ENCODE measurements around the gene PLIN3.
"Not testable (repeated sequence)": the region's sequence is repeated elsewhere in the genome, so short reads cannot be mapped to it uniquely, and the experiment has no call there.

Gene PLIN3

GRCh38 chr19:4844348-4845179 is 22.9 kb downstream of the PLIN3 start:
- DNase-seq = no peak

GRCh38 chr19:4843647-4843965 is 23.9 kb downstream of the PLIN3 start:
- no peak for DNase-seq

- no peak for DNase-seq
Observed at GRCh38 chr19:4839192-4839591, 28.3 kb downstream of the PLIN3 start.

- DNase-seq = no peak
Observed at GRCh38 chr19:4832776-4833175, 34.7 kb downstream of the PLIN3 start.

GRCh38 chr19:4831979-4832340 is 35.5 kb downstream of the PLIN3 start:
- not testable (repeated sequence) for DNase-seq

- peak; percentile 89 for DNase-seq
Observed at GRCh38 chr19:4831304-4831978, 36.0 kb downstream of the PLIN3 start, which contains the start of gene TICAM1. Gene TICAM1, minus strand, starts transcription at chr19:4831712. Its CDS starts 13,335 bp downstream, at chr19:4818377.

GRCh38 chr19:4830768-4831265 is 36.6 kb downstream of the PLIN3 start:
- no peak for DNase-seq

- DNase-seq = no peak
Observed at GRCh38 chr19:4830332-4830731, 37.1 kb downstream of the PLIN3 start.

- DNase-seq = no peak
Observed at GRCh38 chr19:4829001-4829712, 38.3 kb downstream of the PLIN3 start.

GRCh38 chr19:4823577-4823976 is 43.9 kb downstream of the PLIN3 start:
- no peak for DNase-seq

GRCh38 chr19:4822354-4822753 is 45.1 kb downstream of the PLIN3 start:
- not testable (repeated sequence) for DNase-seq

GRCh38 chr19:4821265-4821664 is 46.2 kb downstream of the PLIN3 start:
- no peak for DNase-seq

- no peak for DNase-seq
Observed at GRCh38 chr19:4817467-4818277, 49.8 kb downstream of the PLIN3 start.

GRCh38 chr19:4816950-4817278 is 50.6 kb downstream of the PLIN3 start:
- no peak for DNase-seq

- DNase-seq = no peak
Observed at GRCh38 chr19:4816202-4816949, 51.1 kb downstream of the PLIN3 start.

GRCh38 chr19:4815426-4816201 is 51.9 kb downstream of the PLIN3 start:
- peak; percentile 82 for DNase-seq

- no peak for DNase-seq
Observed at GRCh38 chr19:4814625-4815425, 52.6 kb downstream of the PLIN3 start.

GRCh38 chr19:4811328-4812131 is 55.9 kb downstream of the PLIN3 start:
- peak; percentile 80 for DNase-seq

- peak; percentile 54 for DNase-seq
Observed at GRCh38 chr19:4807188-4807587, 60.3 kb downstream of the PLIN3 start.

- DNase-seq = no peak
Observed at GRCh38 chr19:4806384-4806783, 61.1 kb downstream of the PLIN3 start.
